Activated CD8-positive, alpha-beta T cell treated with anti-CD3 and anti-CD28 coated beads for 36 hours (primary cell): ENCODE measurements around the gene PDGFRA. TPM values are rescaled to one million over a fixed set of nuclear protein-coding genes. Genes with fewer than 3 reads are reported as not detected.

ENCODE experiments used
- ATAC-seq: fragments of 200-7000 bp; cut with Tn5 transposase; one replicate; pipeline ENCODE4 v1.10.0; 2021; ENCODE audit warnings: mild to moderate bottlenecking, moderate library complexity
- CTCF ChIA-PET: fragments of 350-600 bp; sonication (Branson Sonifier 250); formaldehyde crosslinking; loops from one replicate; lab custom pipeline; 2021; ENCODE audit warnings: antibody characterized with exemption; lab: Charles Lee
- POLR2A ChIA-PET: fragments of 350-600 bp; sonication (Branson Sonifier 250); formaldehyde crosslinking; loops from one replicate; lab custom pipeline; 2021; ENCODE audit warnings: antibody characterized with exemption; lab: Charles Lee
- DNase-seq: peaks from one replicate; pipeline ENCODE4 v3.0.0-alpha.2; 2020
- H3K27ac Mint-ChIP-seq: one replicate; pipeline ENCODE4 v1.8.0; 2021; ENCODE audit warnings: mild to moderate bottlenecking, mixed read lengths
- H3K27me3 Mint-ChIP-seq: one replicate; pipeline ENCODE4 v1.8.0; 2021; ENCODE audit warnings: mixed read lengths
- H3K36me3 Mint-ChIP-seq: one replicate; pipeline ENCODE4 v1.8.0; 2021; ENCODE audit warnings: low read depth, mixed read lengths
- H3K4me1 Mint-ChIP-seq: one replicate; pipeline ENCODE4 v1.8.0; 2021; ENCODE audit warnings: low read depth, mixed read lengths
- H3K4me3 Mint-ChIP-seq: one replicate; pipeline ENCODE4 v1.8.0; 2021; ENCODE audit warnings: mild to moderate bottlenecking, moderate library complexity, mixed read lengths
- H3K9me3 Mint-ChIP-seq: one replicate; pipeline ENCODE4 v1.8.0; 2021; ENCODE audit warnings: mixed read lengths
- CTCF ChIP-seq: fragments of 200-600 bp; IDR thresholded peaks from one replicate; pipeline ENCODE4 v1.8.0; 2022; ENCODE audit warnings: antibody characterized with exemption, mild to moderate bottlenecking
- intact Hi-C: fragments of 100-400 bp; cut with micrococcal nuclease; formaldehyde crosslinking; loops from one replicate; pipeline ENCODE4 v1.10.0; 2022
- total RNA-seq, 2 experiments: library from RNA; stranded (reverse); gene quantifications; one replicate each; pipeline ENCODE4 v1.2.3, GENCODE V29; 2021

The PDGFRA gene
- total RNA-seq, 2 experiments from 2014 or later: not detected

- no peak for DNase-seq
- Mint-ChIP-seq H3K4me1 (no peaks in the 10 kb centered on the region), H3K27ac (no peak overlapping the region), H3K36me3 (no peaks in the 10 kb centered on the region), H3K9me3 (no peaks in the 10 kb centered on the region), H3K27me3 (peaks cover 6% of the 10 kb centered on the region), H3K4me3 (no peak overlapping the region)
- no peak for TF ChIP-seq CTCF
- CTCF ChIA-PET: no interaction called here
- no peak for ATAC-seq
- intact Hi-C loops: no loop called here
- POLR2A ChIA-PET: no interaction called here
Observed at GRCh38 chr4:54255881-54256280, 26.8 kb downstream of the PDGFRA start.

- intact Hi-C loops: no loop called here
- Mint-ChIP-seq H3K4me3 (no peak overlapping the region), H3K36me3 (no peaks in the 10 kb centered on the region), H3K27me3 (peaks cover 6% of the 10 kb centered on the region), H3K9me3 (no peaks in the 10 kb centered on the region), H3K27ac (no peak overlapping the region), H3K4me1 (no peaks in the 10 kb centered on the region)
- TF ChIP-seq CTCF: no peak
- no peak for DNase-seq
- POLR2A ChIA-PET: no interaction called here
- CTCF ChIA-PET: no interaction called here
- ATAC-seq: no peak
Observed at GRCh38 chr4:54256491-54257486, 27.7 kb downstream of the PDGFRA start.

- no peak for DNase-seq
- Mint-ChIP-seq H3K9me3 (no peaks in the 10 kb centered on the region), H3K36me3 (no peaks in the 10 kb centered on the region), H3K4me3 (no peak overlapping the region), H3K27me3 (peaks cover 11% of the 10 kb centered on the region), H3K4me1 (no peaks in the 10 kb centered on the region), H3K27ac (no peak overlapping the region)
- no peak for ATAC-seq
- CTCF ChIA-PET: no interaction called here
- POLR2A ChIA-PET: no interaction called here
- intact Hi-C loops: no loop called here
- TF ChIP-seq CTCF: no peak
Observed at GRCh38 chr4:54265366-54265765, 36.3 kb downstream of the PDGFRA start.

- no peak overlapping the region for H3K4me3 Mint-ChIP-seq
- no peak for DNase-seq
- TF ChIP-seq CTCF: no peak
- no peaks in the 10 kb centered on the region for H3K4me1 Mint-ChIP-seq
- H3K27me3 Mint-ChIP-seq: peaks cover 14% of the 10 kb centered on the region
- no peak for ATAC-seq
- H3K9me3 Mint-ChIP-seq: no peaks in the 10 kb centered on the region
- ChIA-PET POLR2A (no interaction called here), CTCF (interaction anchor here (1.5 kb wide), 1 partner anchor 34 kb away, joined by 3 read pairs; no protein-coding TSS in a partner anchor)
- no peak overlapping the region for H3K27ac Mint-ChIP-seq
- intact Hi-C loops: no loop called here
- H3K36me3 Mint-ChIP-seq: no peaks in the 10 kb centered on the region
Observed at GRCh38 chr4:54268151-54268550, 39.1 kb downstream of the PDGFRA start.

GRCh38 chr4:54271464-54271863 is 42.4 kb downstream of the PDGFRA start:
- DNase-seq (no peak), ATAC-seq (no peak)
- Mint-ChIP-seq H3K27ac (no peak overlapping the region), H3K4me1 (no peaks in the 10 kb centered on the region), H3K27me3 (peaks cover 15% of the 10 kb centered on the region), H3K4me3 (no peak overlapping the region), H3K36me3 (no peaks in the 10 kb centered on the region), H3K9me3 (no peaks in the 10 kb centered on the region)
- CTCF ChIA-PET: interaction anchor here (1.3 kb wide), 1 partner anchor 38 kb away, joined by 5 read pairs; no protein-coding TSS in a partner anchor
- no peak for TF ChIP-seq CTCF
- intact Hi-C loops: no loop called here
- POLR2A ChIA-PET: no interaction called here
